Muscle of arm (tissue), 12 donors: ENCODE measurements around the gene CHRM1. TPM values are rescaled to one million over a fixed set of nuclear protein-coding genes. Genes with fewer than 3 reads are reported as not detected.
"Not testable (repeated sequence)": the region's sequence is repeated elsewhere in the genome, so short reads cannot be mapped to it uniquely, and the experiment has no call there.

ENCODE experiments used
- DNase-seq: peaks from one replicate; pipeline ENCODE4 v3.0.0-alpha.2; 2013
- polyA plus RNA-seq, 12 donors: library from polyadenylated mRNA; unstranded; fragments of 120-200 nt; gene quantifications; one replicate each; pipeline ENCODE4 v1.2.1, GENCODE V29; 2013; ENCODE audit not compliant: insufficient read length in 12 of 12

Gene CHRM1
- polyA plus RNA-seq, 12 donors: 0.08 to 1.1 (median 0.48) TPM; not detected in 9

DNA sequence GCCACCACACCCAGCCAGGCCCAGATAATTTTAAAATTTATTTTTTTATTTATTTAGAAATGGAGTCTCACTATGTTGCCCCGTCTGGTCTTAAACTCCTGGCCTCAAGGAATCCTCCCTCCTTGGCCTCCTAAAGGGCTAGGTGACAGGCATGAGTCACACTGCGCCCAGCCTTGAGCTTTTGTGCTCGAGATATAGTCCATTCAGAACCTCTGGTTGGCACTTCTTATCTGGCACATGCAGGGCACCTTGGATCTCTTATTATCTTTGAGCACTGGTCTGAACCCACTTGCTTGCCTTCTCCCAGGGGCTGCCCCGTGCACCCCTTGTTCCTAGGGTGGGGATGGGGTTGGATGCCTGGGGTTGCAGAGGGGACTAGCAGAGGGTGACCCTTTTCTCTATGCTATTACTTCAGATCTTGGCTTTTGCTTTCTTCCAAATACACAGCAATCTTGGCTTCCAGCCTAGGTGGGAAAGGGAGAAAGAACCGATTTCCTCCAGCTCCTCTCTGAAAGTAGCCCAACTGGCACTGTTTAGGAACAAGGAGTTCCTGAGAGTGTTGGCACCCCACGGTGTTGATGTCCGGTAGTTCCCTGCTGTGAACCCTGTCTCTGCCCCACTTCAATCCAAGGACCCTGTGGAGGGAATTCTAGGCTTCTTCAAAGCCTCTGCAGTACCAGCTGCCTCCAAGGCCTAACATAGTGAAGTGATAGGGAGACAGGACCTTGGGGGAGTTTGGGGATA, 41.8 kb downstream of the CHRM1 start:
- DNase-seq: no peak

DNA sequence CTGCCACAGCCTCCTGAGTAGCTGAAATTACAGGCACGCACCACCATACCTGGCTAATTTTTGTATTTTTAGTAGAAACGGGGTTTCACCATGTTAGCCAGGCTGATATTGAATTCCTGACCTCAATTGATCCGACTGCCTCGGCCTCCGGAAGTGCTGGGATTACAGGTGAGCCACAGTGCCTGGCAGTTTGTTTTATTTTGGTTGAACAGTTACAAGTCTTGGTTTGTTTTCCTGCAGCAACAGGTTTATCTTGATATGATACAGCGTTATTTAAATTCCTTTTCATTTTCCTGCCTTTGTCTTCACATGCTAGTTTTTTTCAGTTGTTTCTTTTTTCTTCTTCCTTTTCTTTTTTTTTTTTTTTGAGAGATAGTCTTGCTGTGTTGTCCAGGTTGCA, 44.5 kb downstream of the CHRM1 start:
- no peak for DNase-seq

DNA sequence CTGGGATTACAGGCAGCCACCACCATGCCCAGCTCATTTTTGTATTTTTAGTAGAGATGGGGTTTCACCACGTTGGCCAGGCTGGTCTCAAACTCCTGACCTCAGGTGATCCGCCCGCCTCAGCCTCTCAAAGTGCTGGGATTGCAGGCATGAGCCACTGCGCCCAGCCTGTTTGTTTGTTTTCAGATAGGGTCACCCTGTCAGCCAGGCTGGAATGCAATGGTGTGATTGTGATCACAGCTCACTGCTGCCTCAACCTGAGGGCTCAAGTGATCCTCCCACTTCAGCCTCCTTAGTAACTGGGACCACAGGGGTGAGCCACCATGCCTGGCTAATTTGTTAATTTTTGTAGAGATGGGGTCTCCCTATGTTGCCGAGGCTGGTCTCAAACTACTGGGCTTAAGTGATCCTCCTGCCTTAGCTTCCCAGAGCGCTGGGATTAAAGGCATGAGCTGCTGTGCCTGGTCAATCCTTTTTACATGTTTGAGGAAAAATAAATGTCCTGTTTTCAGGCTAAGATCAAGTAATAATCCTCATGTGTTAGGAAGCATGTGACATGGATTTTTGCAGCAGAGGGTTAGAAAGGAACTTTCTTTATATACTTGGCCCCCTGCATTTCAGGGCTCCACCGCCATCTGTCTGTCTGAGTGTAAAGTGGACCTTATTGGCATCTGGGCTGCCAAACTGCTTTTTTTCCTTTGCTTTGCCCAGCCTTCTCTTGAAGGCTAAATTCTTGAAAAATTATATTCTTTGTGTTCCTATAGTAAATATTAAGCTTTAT, 45.3 kb downstream of the CHRM1 start:
- DNase-seq: no peak

DNA sequence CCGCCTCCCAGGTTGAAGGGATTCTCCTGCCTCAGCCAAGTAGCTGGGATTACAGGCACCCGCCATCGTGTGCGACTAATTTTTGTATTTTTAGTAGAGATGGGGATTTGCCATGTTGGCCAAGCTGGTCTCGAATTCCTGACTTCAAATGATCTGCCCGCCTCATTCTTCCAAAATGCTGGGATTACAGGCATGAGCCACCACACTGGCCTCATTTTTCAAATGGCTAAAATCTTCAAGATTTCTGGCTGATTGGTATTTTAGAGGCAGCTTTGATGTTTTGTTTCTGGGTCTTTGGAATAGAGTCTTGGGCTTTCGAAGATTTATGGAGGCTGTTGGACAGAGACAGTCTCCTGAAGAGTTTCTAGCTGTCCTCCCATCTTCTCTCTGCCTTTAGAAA, 46.3 kb downstream of the CHRM1 start:
- no peak for DNase-seq

DNA sequence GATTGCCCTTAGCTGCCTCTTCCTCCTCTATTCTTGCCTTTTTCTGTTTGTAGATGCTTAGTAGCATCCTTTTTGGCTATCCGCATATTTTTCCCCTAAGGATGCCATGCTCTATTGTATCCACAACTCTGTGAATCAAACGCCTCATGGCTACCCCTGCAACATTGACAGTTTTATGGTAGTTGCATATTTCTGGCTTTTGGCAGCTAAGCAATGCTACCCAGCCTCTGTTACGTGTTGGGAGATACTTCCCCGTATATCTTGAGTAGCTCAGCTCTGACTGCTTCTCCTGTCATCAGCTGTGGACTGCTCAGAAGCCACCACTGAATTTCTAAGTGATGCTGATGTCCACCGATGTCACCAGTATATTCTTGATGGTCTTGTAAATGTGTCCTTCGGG, 55.5 kb downstream of the CHRM1 start:
- no peak for DNase-seq

DNA sequence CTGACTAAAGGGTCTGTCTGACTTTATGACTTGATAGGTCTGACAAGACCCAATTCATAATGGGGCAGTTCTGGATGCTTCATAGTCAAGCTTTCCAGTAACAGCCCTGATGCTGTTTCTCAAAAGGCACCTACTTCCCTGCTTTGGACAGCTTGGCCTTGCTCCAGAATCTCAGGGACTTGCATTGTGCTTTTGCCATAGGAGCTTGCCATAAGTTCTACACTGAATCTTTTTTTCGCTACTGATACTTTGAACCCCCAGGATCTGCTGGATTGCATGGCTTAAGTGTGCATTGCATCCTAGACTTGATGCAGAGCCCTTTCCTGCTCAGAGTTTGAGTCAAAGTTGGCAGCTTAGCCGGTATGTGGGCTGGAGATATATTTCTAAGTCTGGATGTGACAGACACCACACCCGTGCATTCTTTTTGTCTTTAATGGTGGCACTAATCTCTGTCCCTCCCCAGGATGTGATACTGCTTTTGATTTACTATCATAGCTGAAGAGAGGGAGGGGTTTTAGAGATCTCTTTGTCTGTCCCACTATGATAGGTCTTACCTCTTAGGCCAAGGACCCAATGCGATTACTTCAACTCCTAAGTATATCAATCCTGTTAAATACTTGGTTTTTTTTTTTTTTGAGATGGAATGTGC, 57.4 kb downstream of the CHRM1 start:
- no peak for DNase-seq

DNA sequence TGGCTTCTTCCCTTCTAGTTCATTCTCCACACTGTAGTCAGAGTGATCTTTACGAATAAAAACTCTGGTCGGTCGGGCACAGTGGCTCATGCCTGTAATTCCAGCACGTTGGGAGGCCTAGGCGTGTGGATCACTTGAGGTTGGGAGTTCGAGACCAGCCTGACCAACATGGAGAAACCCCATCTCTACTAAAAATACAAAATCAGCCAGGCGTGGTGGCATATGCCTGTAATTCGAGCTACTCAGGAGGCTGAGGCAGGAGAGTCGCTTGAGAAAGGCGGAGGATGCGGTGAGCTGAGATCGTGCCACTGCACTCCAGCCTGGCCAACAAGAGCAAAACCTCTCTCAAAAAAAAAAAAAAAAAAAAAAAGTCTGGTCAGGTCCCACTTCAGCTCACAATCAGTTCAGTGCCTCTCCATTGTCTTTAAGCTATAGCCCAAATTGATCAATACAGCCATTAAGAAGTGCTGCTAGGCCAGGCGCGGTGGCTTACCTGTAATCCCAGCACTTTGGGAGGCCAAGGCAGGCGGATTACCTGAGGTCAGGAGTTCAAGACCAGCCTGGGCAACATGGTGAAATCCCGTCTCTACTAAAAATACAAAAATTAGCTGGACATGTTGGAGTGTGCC, 59.5 kb downstream of the CHRM1 start:
- not testable (repeated sequence) for DNase-seq

DNA sequence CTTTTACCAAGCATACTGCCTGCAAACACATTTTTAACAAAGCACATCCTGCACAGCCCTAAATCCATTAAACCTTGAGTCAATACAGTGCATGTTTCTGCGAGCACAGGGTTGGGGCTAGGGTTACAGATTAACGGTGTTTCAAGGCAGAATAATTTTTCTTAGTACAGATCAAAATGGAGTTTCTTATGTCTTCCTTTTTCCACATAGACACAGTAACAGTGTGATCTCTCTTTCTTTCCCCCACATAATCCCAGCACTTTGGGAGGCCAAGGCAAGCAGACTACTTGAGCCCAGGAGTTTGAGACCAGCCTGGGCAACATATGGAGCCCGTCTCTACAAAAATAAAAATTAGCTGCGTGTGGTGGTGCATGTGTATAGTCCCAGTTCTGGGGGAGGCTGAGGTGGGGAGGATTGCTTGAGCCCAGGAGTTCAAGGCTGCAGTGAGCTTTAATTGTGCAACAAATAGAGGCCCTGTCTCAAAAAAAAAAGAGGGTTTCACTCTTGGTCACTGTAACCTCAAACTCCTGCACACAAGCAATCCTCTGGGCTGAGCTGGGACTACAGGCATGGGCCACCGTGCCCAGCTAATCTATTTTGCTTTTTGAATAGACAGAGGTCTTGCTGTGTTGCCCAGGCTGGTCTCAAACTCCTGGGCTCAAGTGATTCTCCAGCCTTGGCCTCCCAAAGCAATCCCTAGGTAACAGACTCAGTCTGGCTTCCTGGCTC, 60.2 kb downstream of the CHRM1 start:
- no peak for DNase-seq

DNA sequence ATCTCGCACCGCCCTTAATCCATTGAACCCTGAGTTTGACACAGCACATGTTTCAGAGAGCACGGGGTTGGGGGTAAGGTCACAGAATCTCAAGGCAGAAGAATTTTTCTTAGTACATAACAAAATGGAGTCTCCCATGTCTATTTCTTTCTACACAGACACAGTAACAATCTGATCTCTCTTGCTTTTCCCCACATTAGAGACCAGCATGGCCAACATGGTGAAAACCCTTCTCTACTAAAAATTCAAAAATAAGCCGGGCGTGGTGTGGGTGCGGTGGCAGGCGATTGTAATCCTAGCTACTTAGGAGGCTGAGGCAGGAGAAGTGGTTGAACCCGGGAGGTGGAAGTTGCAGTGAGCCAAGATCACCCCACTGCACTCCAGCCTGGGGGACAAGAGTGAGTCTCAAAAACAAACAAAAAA, 61.9 kb downstream of the CHRM1 start:
- not testable (repeated sequence) for DNase-seq

Other genes with a start within 250 kb of the CHRM1 start
- 1 to 10 TPM in 10 of 12 donors, not detected in 2; 4.2 to 6.5 (median 4.7) TPM for gene UQCC3, start 249.7 kb downstream of the CHRM1 start, polyA plus RNA-seq
- gene LBHD1, start 249.1 kb downstream of the CHRM1 start, polyA plus RNA-seq: 1 to 10 TPM in 11 of 12 donors, not detected in 1; 3.3 to 9.5 (median 6.4) TPM
- 100 to 1,000 TPM in 11 of 12 donors, not detected in 1; 110 to 172 (median 124) TPM for gene UBXN1, start 242.3 kb downstream of the CHRM1 start, polyA plus RNA-seq
- gene LRRN4CL, start 231.8 kb downstream of the CHRM1 start, polyA plus RNA-seq: 10 to 100 TPM in 11 of 12 donors, not detected in 1; 13.6 to 31.1 (median 17.5) TPM
- gene BSCL2, start 213.9 kb downstream of the CHRM1 start, polyA plus RNA-seq: 10 to 100 TPM in 11 of 12 donors, not detected in 1; 16.3 to 71.7 (median 23.7) TPM
- gene GNG3, start 213.7 kb downstream of the CHRM1 start, polyA plus RNA-seq: 1 to 10 TPM in 1 of 12 donors, under 1 TPM in 8, not detected in 3; 0.34 to 1.2 (median 0.70) TPM
- 10 to 100 TPM in 11 of 12 donors, not detected in 1; 40.6 to 57.1 (median 49.4) TPM for gene HNRNPUL2, start 193.9 kb downstream of the CHRM1 start, polyA plus RNA-seq
- gene TTC9C, start 192.9 kb downstream of the CHRM1 start, polyA plus RNA-seq: 10 to 100 TPM in 11 of 12 donors, not detected in 1; 26.5 to 59.9 (median 30.2) TPM
- gene ZBTB3, start 167.2 kb downstream of the CHRM1 start, polyA plus RNA-seq: 1 to 10 TPM in 10 of 12 donors, not detected in 2; 3.1 to 5.1 (median 4.2) TPM
- 100 to 1,000 TPM in 2 of 12 donors, 10 to 100 TPM in 9, not detected in 1; 60.7 to 102 (median 88.3) TPM for gene POLR2G, start 159.8 kb downstream of the CHRM1 start, polyA plus RNA-seq
- 10 to 100 TPM in 11 of 12 donors, not detected in 1; 11.8 to 67.7 (median 14.6) TPM for gene TAF6L, start 150.0 kb downstream of the CHRM1 start, polyA plus RNA-seq
- 10 to 100 TPM in 11 of 12 donors, not detected in 1; 25.7 to 41.4 (median 28.8) TPM for gene TMEM179B, start 134.0 kb downstream of the CHRM1 start, polyA plus RNA-seq
- 10 to 100 TPM in 10 of 12 donors, not detected in 2; 11.9 to 16.9 (median 15.1) TPM for gene TMEM223, start 129.4 kb downstream of the CHRM1 start, polyA plus RNA-seq
- gene NXF1, start 115.9 kb downstream of the CHRM1 start, polyA plus RNA-seq: 100 to 1,000 TPM in 1 of 12 donors, 10 to 100 TPM in 10, not detected in 1; 55.0 to 132 (median 69.9) TPM
- gene STX5, start 89.3 kb downstream of the CHRM1 start, polyA plus RNA-seq: 10 to 100 TPM in 11 of 12 donors, not detected in 1; 29.8 to 50.9 (median 34.3) TPM
- gene TEX54, start 88.5 kb downstream of the CHRM1 start, polyA plus RNA-seq: under 1 TPM in 2 of 12 donors, not detected in 10; 0.42 to 0.80 TPM
- 10 to 100 TPM in 11 of 12 donors, not detected in 1; 19.1 to 36.6 (median 30.7) TPM for gene WDR74, start 81.8 kb downstream of the CHRM1 start, polyA plus RNA-seq
- gene SLC3A2, start 40.5 kb downstream of the CHRM1 start, polyA plus RNA-seq: 100 to 1,000 TPM in 1 of 12 donors, 10 to 100 TPM in 10, not detected in 1; 32.8 to 132 (median 44.9) TPM
- gene SLC22A6, start 63.6 kb upstream of the CHRM1 start, polyA plus RNA-seq: under 1 TPM in 3 of 12 donors, not detected in 9; 0.11 to 0.27 (median 0.15) TPM
- gene SLC22A8, start 94.5 kb upstream of the CHRM1 start, polyA plus RNA-seq: under 1 TPM in 2 of 12 donors, not detected in 10; 0.18 to 0.56 TPM
- not detected for gene SLC22A24, start 222.9 kb upstream of the CHRM1 start, polyA plus RNA-seq